HG03139 (cell line): ENCODE results near the gene ANO10.
"Not testable (repeated sequence)": the region's sequence is repeated elsewhere in the genome, so short reads cannot be mapped to it uniquely, and the experiment has no call there.

Experiments used
- ATAC-seq: cut with Tn5 transposase; IDR thresholded peaks from one replicate; pipeline ENCODE4 v1.9.1; 2021; ENCODE audit not compliant: unreplicated experiment

The ANO10 gene

DNA sequence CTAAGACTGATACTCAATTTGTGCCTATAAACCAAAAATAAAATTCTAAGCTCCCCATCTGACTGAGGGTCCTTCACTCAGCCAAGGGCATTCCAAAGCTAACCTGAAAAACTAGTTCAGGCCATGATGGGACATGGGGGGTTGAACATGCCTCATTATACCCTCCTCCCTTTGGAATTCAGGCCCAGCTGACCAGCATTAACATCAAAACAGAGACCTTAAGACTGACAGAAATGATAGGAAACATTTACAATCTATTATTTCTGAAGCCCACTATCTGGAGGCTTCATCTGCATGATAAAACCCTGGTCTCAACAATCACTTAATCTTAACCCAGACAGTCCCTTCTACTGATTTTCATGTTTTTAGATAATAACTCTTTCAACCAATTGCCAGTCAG lies 140.4 kb downstream of the ANO10 start:
- ATAC-seq, result no peak

GRCh38 chr3:43478839-43479238 lies 143.0 kb downstream of the ANO10 start:
- not testable (repeated sequence) for ATAC-seq

DNA sequence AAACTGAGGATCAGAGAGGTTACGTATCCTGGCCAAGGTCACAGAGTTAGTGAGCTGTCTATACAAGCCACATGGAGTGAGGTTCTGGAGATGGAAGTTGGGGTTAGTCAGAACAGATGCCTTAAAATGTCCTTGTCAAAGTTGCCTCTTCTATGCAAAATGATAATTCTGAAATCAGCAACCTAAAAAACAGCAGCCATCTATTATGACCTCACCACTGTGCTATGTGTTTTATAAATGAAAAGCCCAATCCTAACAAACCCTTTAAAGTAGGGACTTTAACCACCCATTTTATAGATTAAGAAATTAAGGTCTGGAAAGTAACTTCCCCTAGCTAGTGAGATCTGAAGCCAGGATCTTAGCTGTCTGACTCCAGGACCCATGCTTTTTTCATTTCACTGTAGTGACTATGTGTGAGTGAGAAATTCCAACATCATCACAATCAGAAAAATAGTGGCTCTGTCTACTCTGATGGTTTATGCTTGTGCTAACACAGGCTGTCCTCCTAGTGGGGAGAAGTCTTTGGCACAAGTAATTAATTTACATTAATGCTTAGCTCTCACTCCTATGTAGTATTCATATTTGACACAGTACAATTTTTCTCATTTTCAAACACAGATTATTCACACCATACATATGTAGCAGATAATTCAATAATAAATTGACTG lies 143.6 kb downstream of the ANO10 start:
- no peak for ATAC-seq

DNA sequence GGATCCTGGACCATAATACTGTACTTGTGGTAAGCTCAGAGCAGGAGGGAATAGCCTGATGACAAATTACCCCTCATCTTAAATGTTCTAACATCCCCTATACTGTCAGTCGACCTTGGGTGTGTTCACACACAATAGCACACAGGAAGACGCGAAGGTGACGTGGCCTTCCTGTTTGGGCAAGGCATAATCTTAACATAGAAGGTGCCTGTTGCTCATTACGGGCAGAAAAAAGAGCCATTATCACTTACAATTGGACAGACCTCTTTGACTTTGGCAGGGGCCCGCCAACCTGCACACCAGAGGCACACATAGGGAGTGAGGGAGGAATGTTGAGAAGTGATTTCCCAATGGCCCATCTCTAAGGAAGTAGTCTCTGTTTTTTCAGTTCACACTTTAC lies 144.2 kb downstream of the ANO10 start:
- no peak for ATAC-seq

DNA sequence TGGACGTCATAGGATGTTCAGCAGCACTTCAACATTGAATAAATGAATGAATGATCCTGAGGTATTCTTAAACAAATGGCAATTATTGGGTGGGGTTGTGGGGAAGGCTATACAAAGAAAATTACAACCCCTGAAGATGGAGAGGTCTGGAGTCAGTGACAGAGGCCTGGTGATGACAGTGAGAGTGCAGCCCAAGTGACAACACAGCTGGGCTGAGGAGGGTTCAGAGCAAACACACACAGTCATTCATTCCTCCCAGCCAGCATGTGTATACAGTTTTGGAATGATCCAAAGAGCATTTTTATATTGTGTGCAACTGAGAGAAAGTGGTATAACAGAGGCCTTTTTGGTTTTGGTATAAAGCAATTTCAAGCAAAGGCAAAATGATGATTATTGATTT lies 148.1 kb downstream of the ANO10 start:
- ATAC-seq, result no peak

GRCh38 chr3:43473244-43473643 lies 148.6 kb downstream of the ANO10 start:
- ATAC-seq, result no peak

- ATAC-seq, result no peak
These were observed 153.7 kb downstream of the ANO10 start for GRCh38 chr3:43468133-43468532.

- no peak for ATAC-seq
These were observed 156.7 kb downstream of the ANO10 start for GRCh38 chr3:43465109-43465508.

- ATAC-seq, result not testable (repeated sequence)
These were observed 159.2 kb downstream of the ANO10 start for GRCh38 chr3:43462566-43462965.

GRCh38 chr3:43461345-43461744 lies 160.5 kb downstream of the ANO10 start:
- no peak for ATAC-seq

DNA sequence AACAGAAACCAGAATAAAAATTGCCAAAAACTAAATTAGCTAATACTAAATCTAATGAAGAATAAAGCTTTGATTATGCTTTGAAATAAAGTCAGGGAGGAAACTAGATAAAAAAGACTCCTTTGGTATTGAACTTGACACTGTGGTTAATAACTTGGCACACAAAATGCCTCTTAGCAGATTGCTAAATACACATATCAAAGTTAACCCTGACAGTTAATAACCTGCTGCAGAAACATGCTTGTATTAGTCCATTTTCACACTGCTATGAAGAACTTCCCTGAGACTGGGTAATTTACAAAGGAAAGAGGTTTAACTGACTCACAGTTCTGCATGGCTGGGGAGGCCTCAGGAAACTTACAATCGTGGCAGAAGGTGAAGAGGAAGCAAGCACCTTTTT lies 164.8 kb downstream of the ANO10 start:
- not testable (repeated sequence) for ATAC-seq

DNA sequence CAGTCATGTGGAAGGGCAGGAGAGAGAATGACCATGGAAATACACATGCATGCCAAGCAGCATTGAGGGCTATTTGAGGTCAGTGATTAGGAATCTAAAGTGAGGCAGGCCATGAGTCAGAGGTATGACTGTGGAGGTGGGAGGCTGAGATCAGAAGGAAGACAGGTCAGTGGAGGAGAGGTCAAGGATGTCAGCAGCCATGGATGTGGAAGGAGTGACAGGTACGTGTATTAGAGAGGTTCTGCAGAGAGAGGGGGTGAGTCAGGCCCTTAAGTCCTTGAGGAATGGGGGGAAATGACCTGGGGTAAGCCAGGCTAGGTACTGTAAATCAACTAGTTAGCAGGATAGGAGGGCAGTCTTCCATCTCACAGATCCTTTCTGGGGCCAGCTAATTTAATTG lies 166.6 kb downstream of the ANO10 start:
- no peak for ATAC-seq

DNA sequence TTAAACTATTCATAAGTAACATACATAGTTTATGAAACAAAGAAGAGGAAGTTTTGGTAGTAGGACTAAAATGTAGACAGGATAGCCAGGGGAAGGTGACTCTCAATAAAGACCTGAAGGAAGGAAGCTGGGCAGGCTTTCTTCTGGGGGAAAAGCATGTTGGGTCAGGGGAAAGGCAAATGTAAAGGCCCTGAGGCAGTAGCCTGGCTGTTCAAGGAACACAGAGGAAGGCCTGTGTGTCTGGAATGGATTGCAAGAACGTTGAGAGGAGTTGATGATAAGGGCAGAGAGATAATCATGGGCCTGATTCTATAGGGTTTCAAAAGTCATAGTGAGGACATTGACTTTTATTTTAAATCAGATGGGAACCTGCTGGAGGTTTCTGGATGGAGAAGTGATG lies 167.8 kb downstream of the ANO10 start:
- no peak for ATAC-seq

DNA sequence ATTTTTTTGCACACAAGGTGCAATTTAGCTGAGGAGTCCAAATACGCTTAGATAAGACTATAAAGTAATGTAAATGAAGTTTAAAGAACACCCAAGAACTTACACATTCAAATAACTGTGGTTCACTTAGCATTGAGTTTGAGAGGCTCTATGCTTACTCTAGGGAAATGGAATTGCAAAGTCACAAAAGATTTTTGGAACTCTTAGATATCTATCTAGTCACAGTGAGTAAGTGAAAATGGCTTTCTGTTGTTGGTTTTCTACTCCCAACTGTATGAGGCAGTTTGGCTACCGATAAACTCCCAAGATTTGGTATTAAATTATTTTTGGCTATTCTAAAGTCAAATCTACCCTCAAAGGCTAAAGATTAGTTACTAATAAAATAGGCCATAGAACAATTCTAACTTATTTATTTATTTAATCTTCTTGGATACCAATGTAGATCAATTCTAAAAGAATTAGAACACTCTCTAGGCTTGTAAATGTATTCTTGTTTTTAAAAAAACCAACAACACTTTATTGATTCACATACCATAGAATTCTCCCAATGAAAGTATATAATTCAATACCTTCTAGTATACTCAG lies 170.0 kb downstream of the ANO10 start:
- ATAC-seq, result no peak

DNA sequence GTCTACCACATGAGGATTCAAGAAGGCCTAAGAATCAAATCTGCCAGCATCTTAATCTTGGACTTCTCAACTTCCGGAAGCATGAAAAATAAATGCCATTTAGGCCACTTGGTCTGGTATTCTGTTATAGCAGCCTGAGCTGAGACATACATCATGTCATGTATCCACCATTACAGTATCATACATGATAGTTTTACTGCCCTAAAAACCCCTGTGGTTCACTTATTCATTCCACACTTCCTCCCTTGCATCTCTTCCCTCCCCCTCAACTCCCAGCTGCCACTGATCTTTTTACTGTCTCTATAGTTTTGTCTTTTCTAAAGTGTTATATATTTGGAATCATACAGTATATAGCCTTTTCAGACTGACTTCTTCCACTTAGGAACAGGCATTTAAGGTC lies 173.7 kb downstream of the ANO10 start:
- ATAC-seq, result no peak

GRCh38 chr3:43445820-43446219 lies 176.0 kb downstream of the ANO10 start:
- ATAC-seq, result no peak

GRCh38 chr3:43442872-43443395 lies 178.9 kb downstream of the ANO10 start:
- no peak for ATAC-seq

GRCh38 chr3:43436507-43437140 lies 185.2 kb downstream of the ANO10 start:
- ATAC-seq, result no peak

GRCh38 chr3:43435706-43436105 lies 186.1 kb downstream of the ANO10 start:
- no peak for ATAC-seq

GRCh38 chr3:43434431-43434830 lies 187.4 kb downstream of the ANO10 start:
- ATAC-seq, result no peak

- ATAC-seq, result no peak
These were observed 189.3 kb downstream of the ANO10 start for GRCh38 chr3:43432462-43432861.

DNA sequence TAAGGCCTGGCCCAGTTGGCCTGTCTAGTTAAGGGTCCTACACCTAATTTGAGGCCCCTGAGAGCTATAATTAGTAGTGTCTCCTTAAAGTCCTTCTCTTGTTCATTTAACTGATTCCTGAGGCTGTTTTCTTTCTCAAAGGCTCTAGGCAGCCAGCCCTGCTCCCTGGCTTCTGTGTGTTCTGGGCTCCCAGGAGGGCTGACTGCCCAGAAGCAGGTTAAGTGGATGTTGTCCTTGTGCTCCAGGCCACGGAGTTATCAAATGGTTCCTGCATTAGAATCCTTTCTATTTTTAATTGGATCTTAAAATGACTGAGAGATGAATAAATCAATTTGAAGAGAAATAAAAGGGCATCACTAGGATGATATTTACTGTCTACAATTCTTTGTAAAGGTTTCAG lies 195.4 kb downstream of the ANO10 start:
- ATAC-seq, result no peak
